Measurements from ENCODE around the gene ZNF845.
"Not testable (repeated sequence)": the region's sequence is repeated elsewhere in the genome, so short reads cannot be mapped to it uniquely, and the experiment has no call there.

Gene ZNF845

DNA sequence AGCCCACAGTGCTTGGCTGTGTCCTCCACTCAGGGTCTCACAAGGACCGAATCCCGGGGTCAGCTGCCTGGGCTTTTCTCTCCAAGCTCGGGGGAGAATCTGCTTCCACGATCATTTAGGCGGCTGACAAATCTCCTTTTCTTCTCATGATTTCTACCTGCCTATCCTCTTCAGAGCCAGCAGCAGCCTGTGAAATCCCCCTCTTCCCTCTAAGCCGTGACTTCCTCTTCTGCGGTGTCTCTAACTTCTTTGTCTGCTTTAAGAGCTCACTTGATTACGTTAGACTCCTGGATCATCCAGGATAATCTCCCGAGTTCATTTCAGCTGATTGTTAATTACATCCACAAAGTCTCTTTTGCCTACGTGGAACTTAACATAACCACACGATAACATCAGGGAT is 22.5 kb upstream of the ZNF845 start:
- POLR2A ChIA-PET = no interaction called here
- no peak for DNase-seq (ENCODE audit: extremely low spot score)

DNA sequence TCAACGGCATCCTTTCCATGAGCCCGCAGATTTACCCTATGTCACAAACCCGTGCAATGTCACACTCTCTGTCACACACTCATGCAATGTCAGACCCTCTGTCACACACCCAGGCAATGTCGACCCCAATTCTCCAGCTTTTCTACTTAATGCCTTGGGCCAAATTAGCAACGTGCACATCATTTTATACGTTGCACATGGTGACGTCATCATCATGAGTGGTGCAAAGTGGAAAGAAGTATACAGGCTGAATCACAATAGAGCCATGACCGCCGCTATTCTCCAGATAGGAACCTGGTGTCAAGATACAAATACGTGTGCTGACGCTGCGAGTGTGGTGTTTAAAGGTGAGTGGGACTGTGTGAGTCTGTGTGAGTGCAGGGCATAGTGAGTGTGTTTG is 21.7 kb upstream of the ZNF845 start:
- DNase-seq (ENCODE audit: extremely low spot score) = no peak
- POLR2A ChIA-PET = no interaction called here
- TF ChIP-seq BHLHE40 (IDR thresholded peaks at IDR 0.05; ENCODE audit: borderline replicate concordance) (no peak), LEF1 (IDR thresholded peaks at IDR 0.05; ENCODE audit: borderline replicate concordance) (no peak), ARNT (IDR thresholded peaks at IDR 0.05) (no peak), NFRKB (IDR thresholded peaks at IDR 0.05) (no peak), FOXM1 (IDR thresholded peaks at IDR 0.05; ENCODE audit: borderline replicate concordance) (no peak), ZNF384 (IDR thresholded peaks at IDR 0.05) (no peak), FOXK2 (IDR thresholded peaks at IDR 0.05) (no peak), TARDBP (IDR thresholded peaks at IDR 0.05) (no peak), SP1 (IDR thresholded peaks at IDR 0.05) (no peak), FOXA1 (IDR thresholded peaks at IDR 0.05) (no peak), CTBP1 (IDR thresholded peaks at IDR 0.05; ENCODE audit: borderline replicate concordance) (no peak), SUZ12 (IDR thresholded peaks at IDR 0.05) (no peak), HDGF (IDR thresholded peaks at IDR 0.05; ENCODE audit: borderline replicate concordance) (no peak)
- TF ChIP-seq, protein P1, sequence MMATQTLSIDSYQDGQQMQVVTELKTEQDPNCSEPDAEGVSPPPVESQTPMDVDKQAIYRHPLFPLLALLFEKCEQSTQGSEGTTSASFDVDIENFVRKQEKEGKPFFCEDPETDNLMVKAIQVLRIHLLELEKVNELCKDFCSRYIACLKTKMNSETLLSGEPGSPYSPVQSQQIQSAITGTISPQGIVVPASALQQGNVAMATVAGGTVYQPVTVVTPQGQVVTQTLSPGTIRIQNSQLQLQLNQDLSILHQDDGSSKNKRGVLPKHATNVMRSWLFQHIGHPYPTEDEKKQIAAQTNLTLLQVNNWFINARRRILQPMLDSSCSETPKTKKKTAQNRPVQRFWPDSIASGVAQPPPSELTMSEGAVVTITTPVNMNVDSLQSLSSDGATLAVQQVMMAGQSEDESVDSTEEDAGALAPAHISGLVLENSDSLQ (IDR thresholded peaks at IDR 0.05) = no peak
- CTCF ChIA-PET = no interaction called here

More for the DNA sequence above, 22.5 kb upstream of the ZNF845 start:
- CTCF ChIA-PET = no interaction called here
- TF ChIP-seq ELF4 (IDR thresholded peaks at IDR 0.05) (no peak), NFRKB (IDR thresholded peaks at IDR 0.05) (no peak), BHLHE40 (IDR thresholded peaks at IDR 0.05; ENCODE audit: borderline replicate concordance) (no peak), TARDBP (IDR thresholded peaks at IDR 0.05) (no peak), SUZ12 (IDR thresholded peaks at IDR 0.05) (no peak), CTBP1 (IDR thresholded peaks at IDR 0.05; ENCODE audit: borderline replicate concordance) (no peak), L3MBTL2 (conservative IDR thresholded peaks at IDR 0.05) (no peak), HDGF (IDR thresholded peaks at IDR 0.05; ENCODE audit: borderline replicate concordance) (no peak)

GRCh38 chr19:53328967-53329366 is 4.6 kb upstream of the ZNF845 start:
- no peak for DNase-seq (ENCODE audit: extremely low spot score)
- POLR2A ChIA-PET = no interaction called here
- TF ChIP-seq ARNT (IDR thresholded peaks at IDR 0.05) (no peak), FOXK2 (IDR thresholded peaks at IDR 0.05) (no peak)
- CTCF ChIA-PET = no interaction called here

DNA sequence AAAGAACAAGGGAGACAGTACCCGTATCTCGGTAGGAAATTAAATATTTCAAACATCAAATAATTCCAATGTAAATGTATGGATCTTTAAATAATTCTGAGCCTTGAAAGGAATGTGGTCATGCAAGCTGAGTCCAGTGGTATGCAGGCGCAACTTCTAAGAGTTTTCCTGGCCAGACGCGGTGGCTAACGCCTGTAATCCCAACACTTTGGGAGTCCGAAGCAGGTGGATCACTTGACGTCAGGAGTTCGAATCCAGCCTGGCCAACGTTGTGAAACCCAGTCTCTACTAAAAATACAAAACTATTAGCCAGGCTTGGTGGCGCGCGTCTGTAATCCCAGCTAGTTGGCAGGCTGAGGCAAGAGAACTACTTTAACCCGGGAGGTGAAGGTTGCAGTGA is 1.1 kb upstream of the ZNF845 start:
- DNase-seq (ENCODE audit: extremely low spot score) = no peak
- ChIA-PET POLR2A (no interaction called here), CTCF (no interaction called here)
- TF ChIP-seq FOXK2 (IDR thresholded peaks at IDR 0.05) (no peak), L3MBTL2 (conservative IDR thresholded peaks at IDR 0.05) (no peak), CTBP1 (IDR thresholded peaks at IDR 0.05; ENCODE audit: borderline replicate concordance) (no peak), FOXA1 (IDR thresholded peaks at IDR 0.05) (no peak), ZNF384 (IDR thresholded peaks at IDR 0.05) (no peak), SUZ12 (IDR thresholded peaks at IDR 0.05) (no peak)
- TF ChIP-seq, protein P1 (IDR thresholded peaks at IDR 0.05) = no peak

DNA sequence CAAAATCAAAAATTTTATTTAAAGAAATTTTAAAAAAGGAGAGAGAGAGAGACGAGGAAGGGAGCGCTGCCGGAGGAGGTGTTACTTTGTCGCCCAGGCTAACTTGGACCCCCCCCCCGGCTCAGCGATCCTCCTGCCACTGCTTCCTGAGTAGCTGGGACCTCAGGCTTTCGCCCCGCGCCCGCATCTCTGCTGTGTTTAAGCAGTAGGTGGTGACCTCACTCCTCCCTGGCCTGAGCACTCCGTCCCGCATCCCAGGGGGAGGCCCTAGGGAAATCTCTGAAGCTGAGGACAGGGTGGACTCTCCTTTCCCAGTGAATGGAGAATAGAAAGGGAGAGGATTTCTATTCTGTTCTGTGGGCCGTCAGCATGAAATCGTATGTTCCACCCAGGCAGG is 485 bp upstream of the ZNF845 start:
- no peak for DNase-seq (ENCODE audit: extremely low spot score)
- ChIA-PET CTCF (no interaction called here), POLR2A (no interaction called here)
- no peak for TF ChIP-seq FOXA1 (IDR thresholded peaks at IDR 0.05)

DNA sequence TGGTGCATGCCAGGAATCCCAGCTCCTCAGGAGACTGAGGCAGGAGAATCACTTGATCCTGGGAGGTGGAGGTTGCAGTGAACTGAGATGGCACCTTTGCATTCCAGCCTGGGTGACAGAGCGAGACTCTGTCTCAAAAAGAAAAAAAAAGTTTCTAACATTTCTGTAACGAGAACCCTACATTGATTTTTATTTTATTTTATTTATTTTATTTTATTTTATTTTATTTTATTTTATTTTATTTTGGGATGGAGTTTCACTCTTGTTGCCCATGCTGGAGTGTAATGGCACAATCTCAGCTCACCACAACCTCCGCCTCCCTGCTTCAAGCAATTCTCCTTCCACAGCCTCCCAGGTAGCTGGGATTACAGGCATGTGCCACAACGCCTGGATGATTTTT is 10.9 kb downstream of the ZNF845 start:
- CTCF ChIA-PET; POLR2A ChIA-PET; DNase-seq (ENCODE audit: extremely low spot score): not testable (repeated sequence)

DNA sequence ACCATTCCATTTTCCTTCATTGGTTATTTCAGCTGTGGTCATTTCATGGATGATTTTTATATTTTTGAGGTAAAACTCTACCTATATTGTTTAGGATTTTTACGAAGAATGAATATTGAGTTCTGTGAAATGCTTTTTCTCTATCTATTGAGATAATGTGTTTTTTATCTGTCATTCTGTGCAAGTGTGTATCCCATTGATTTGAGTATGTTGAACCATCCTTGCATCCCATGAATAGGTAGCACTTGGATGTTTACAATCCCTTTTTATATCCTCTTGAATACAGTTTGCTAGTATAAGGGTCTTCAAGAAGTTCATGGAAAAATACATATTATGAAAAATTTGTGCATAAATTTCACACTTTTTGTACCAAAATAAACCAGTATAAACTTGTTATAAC is 22.2 kb downstream of the ZNF845 start:
- ChIA-PET CTCF (no interaction called here), POLR2A (no interaction called here)
- TF ChIP-seq SUZ12 (IDR thresholded peaks at IDR 0.05) = no peak
- no peak for TF ChIP-seq FOXA1 (IDR thresholded peaks at IDR 0.05)
- TF ChIP-seq ZNF384 (IDR thresholded peaks at IDR 0.05) = no peak
- TF ChIP-seq FOXK2 (IDR thresholded peaks at IDR 0.05) = no peak
- TF ChIP-seq HDGF (IDR thresholded peaks at IDR 0.05; ENCODE audit: borderline replicate concordance) = no peak
- no peak for TF ChIP-seq BHLHE40 (IDR thresholded peaks at IDR 0.05; ENCODE audit: borderline replicate concordance)
- TF ChIP-seq FOXM1 (IDR thresholded peaks at IDR 0.05; ENCODE audit: borderline replicate concordance) = no peak
- TF ChIP-seq ELF4 (IDR thresholded peaks at IDR 0.05) = no peak
- DNase-seq (ENCODE audit: extremely low spot score) = no peak

- TF ChIP-seq FOXK2 (IDR thresholded peaks at IDR 0.05) = no peak
- no peak for TF ChIP-seq FOXM1 (IDR thresholded peaks at IDR 0.05; ENCODE audit: borderline replicate concordance)
- TF ChIP-seq FOXA1 (IDR thresholded peaks at IDR 0.05) = no peak
- no peak for TF ChIP-seq SP1 (IDR thresholded peaks at IDR 0.05)
- TF ChIP-seq, protein P1 (IDR thresholded peaks at IDR 0.05) = no peak
- TF ChIP-seq L3MBTL2 (conservative IDR thresholded peaks at IDR 0.05) = no peak
- TF ChIP-seq HDGF (IDR thresholded peaks at IDR 0.05; ENCODE audit: borderline replicate concordance) = no peak
- TF ChIP-seq ELF4 (IDR thresholded peaks at IDR 0.05) = no peak
- no peak for DNase-seq (ENCODE audit: extremely low spot score)
- ChIA-PET CTCF (no interaction called here), POLR2A (no interaction called here)
These were observed 24.5 kb downstream of the ZNF845 start for GRCh38 chr19:53357821-53358581.

DNA sequence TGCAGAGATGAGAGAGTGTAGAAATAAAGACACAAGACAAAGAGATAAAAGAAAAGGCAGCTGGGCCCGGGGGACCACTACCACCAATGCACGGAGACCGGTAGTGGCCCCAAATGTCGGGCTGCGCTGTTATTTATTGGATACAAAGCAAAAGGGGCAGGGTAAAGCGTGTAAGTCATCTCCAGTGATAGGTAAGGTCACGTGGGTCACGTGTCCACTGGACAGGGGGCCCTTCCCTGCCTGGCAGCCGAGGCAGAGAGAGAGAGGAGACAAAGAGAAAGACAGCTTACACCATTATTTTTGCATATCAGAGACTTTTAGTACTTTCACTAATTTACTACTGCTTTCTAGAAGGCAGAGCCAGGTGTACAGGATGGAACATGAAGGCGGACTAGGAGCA is 26.5 kb downstream of the ZNF845 start:
- POLR2A ChIA-PET; DNase-seq (ENCODE audit: extremely low spot score); CTCF ChIA-PET: not testable (repeated sequence)
